Measurements from ENCODE around the gene HTRA1. TPM values are rescaled to one million over a fixed set of nuclear protein-coding genes. Genes with fewer than 3 reads are reported as not detected.

The HTRA1 gene
- total RNA-seq, 1 experiment from 2014 or later = 0.70 TPM

DNA sequence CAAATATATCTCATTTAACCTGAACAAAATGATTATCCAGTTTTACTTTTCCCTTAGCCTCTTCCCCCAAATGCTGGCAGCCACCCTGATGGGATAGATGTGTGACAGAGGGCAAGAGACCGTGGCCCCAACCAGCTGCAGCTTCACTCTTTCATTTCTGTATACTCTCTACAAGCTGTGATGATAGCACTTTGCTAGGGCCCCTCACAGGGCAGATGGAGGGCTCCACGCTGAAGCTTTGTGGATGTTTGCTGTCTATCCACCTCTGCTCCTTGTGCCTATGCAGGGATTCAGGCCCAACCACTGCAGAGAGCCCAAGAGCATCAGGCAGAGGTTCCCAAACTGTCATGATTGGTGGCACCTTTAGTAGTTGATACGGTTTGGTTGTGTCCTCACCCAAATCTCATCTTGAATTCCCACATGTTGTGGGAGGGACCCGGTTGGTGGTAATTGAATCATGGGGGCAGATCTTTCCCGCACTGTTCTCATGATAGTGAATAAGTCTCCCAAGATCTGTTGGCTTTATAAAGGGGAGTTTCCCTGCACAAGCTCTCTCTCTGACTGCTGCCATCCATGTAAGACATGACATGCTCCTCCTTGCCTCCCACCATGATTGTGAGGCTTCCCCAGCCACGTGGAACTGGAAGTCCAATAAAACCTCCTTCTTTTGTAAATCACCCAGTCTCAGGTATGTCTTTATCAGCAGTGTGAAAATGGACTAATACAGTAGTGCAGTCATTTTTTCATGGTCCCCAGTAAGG lies 20.1 kb downstream of the HTRA1 start:
- Mint-ChIP-seq H3K36me3 (ENCODE audit: insufficient read depth, unreplicated experiment) (no peaks in the 10 kb centered on the region), H3K4me1 (ENCODE audit: low read depth, unreplicated experiment) (peaks cover 1% of the 10 kb centered on the region), H3K9me3 (ENCODE audit: unreplicated experiment) (peaks cover 10% of the 10 kb centered on the region), H3K27ac (ENCODE audit: unreplicated experiment) (no peak overlapping the region), H3K27me3 (ENCODE audit: insufficient read depth, unreplicated experiment) (no peaks in the 10 kb centered on the region), H3K4me3 (ENCODE audit: unreplicated experiment) (no peak overlapping the region)
- peaks cover 2% of the 10 kb centered on the region; the same call in 1 of the 2 replicates for H3K4me1 ChIP-seq
- no peaks in the 10 kb centered on the region for H3K36me3 ChIP-seq (ENCODE audit: control insufficient read depth, insufficient read depth, low read length)
- no peak for DNase-seq
- intact Hi-C loops (cut with micrococcal nuclease; ENCODE audit: unreplicated experiment) = no loop called here
- peaks cover 4% of the 10 kb centered on the region; the same call in 1 of the 2 replicates for H3K9me3 ChIP-seq
- TF ChIP-seq CTCF (IDR thresholded peaks at IDR 0.05; ENCODE audit: insufficient read depth in 1 of 2, low read depth in 1 of 2, low read length in 1 of 2, severe bottlenecking in 1 of 2, unreplicated experiment in 1 of 2) = no peak
- H3K4me3 ChIP-seq (ENCODE audit: low read depth, low read length) = no peak overlapping the region
- CTCF ChIA-PET = no interaction called here
- POLR2A ChIA-PET = no interaction called here
- no peaks in the 10 kb centered on the region; the same call in 1 of the 2 replicates for H3K27me3 ChIP-seq (replicated peaks; ENCODE audit: control insufficient read depth, insufficient read depth, low read length)
- BruUV-seq (replicated peaks) = no TSS peak

DNA sequence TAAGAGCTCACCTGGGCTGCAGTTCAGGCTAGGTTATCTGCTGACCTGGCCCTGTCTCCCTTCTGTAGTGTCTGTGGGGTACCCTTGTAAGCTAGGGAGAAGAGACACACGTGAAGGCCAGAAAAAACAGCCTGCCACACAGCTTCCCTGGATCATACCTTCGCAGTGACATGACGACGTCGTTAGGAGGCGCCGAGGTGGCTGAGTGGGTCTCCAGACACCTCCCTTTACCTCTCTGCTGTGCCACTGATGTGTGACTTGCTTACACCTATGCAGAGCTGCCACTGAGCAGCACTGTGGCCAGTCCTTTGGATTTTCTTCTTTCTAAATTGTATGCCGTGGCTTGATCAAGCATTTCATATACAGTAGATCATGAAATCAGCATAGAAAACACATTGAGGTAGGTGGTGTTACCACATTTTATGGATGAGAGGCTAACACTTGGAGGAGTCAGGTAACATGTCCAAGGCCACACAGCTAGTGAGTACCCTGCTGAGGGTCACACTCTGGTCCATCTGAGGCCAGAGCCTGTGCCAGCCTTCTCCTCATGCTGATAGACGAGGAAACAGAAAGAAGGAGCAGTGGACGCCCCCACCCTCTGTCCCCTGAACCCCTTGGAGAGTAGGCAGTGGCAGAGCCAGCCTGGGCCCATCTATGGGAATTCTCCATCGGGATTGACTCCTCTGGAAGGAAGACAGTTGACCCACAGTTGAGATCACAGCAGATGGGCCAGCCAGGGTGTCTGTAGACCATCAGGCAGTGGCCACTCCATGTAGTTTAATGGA lies 23.1 kb downstream of the HTRA1 start:
- Mint-ChIP-seq H3K9me3 (ENCODE audit: unreplicated experiment) (peaks cover 10% of the 10 kb centered on the region), H3K27ac (ENCODE audit: unreplicated experiment) (no peak overlapping the region), H3K27me3 (ENCODE audit: insufficient read depth, unreplicated experiment) (peaks cover 6% of the 10 kb centered on the region), H3K4me1 (ENCODE audit: low read depth, unreplicated experiment) (no peaks in the 10 kb centered on the region), H3K4me3 (ENCODE audit: unreplicated experiment) (no peak overlapping the region), H3K36me3 (ENCODE audit: insufficient read depth, unreplicated experiment) (no peaks in the 10 kb centered on the region)
- CTCF ChIA-PET = no interaction called here
- POLR2A ChIA-PET = no interaction called here
- no peaks in the 10 kb centered on the region; the same call in 1 of the 2 replicates for H3K27me3 ChIP-seq (replicated peaks; ENCODE audit: control insufficient read depth, insufficient read depth, low read length)
- no peak overlapping the region for H3K4me3 ChIP-seq (ENCODE audit: low read depth, low read length)
- H3K9me3 ChIP-seq = peaks cover 4% of the 10 kb centered on the region; the same call in 1 of the 2 replicates
- H3K36me3 ChIP-seq (ENCODE audit: control insufficient read depth, insufficient read depth, low read length) = no peaks in the 10 kb centered on the region
- no peak for DNase-seq
- no peaks in the 10 kb centered on the region for H3K4me1 ChIP-seq
- BruUV-seq (replicated peaks) = no TSS peak
- intact Hi-C loops (cut with micrococcal nuclease; ENCODE audit: unreplicated experiment) = no loop called here
- no peak for TF ChIP-seq CTCF (IDR thresholded peaks at IDR 0.05; ENCODE audit: insufficient read depth in 1 of 2, low read depth in 1 of 2, low read length in 1 of 2, severe bottlenecking in 1 of 2, unreplicated experiment in 1 of 2)

- no peak for DNase-seq
- no peak overlapping the region for H3K27ac Mint-ChIP-seq (ENCODE audit: unreplicated experiment)
- Histone ChIP-seq H3K4me3 (ENCODE audit: low read depth, low read length) (no peak overlapping the region), H3K36me3 (ENCODE audit: control insufficient read depth, insufficient read depth, low read length) (no peaks in the 10 kb centered on the region), H3K27me3 (replicated peaks; ENCODE audit: control insufficient read depth, insufficient read depth, low read length) (no peaks in the 10 kb centered on the region), H3K4me1 (no peaks in the 10 kb centered on the region), H3K9me3 (peaks cover 4% of the 10 kb centered on the region; the same call in 1 of the 2 replicates)
- ChIA-PET CTCF (no interaction called here), POLR2A (no interaction called here)
- H3K9me3 Mint-ChIP-seq (ENCODE audit: unreplicated experiment) = peaks cover 10% of the 10 kb centered on the region
- BruUV-seq (replicated peaks) = no TSS peak
- H3K27me3 Mint-ChIP-seq (ENCODE audit: insufficient read depth, unreplicated experiment) = peaks cover 6% of the 10 kb centered on the region
- no peak for TF ChIP-seq CTCF (IDR thresholded peaks at IDR 0.05; ENCODE audit: insufficient read depth in 1 of 2, low read depth in 1 of 2, low read length in 1 of 2, severe bottlenecking in 1 of 2, unreplicated experiment in 1 of 2)
- no peaks in the 10 kb centered on the region for H3K4me1 Mint-ChIP-seq (ENCODE audit: low read depth, unreplicated experiment)
- intact Hi-C loops (cut with micrococcal nuclease; ENCODE audit: unreplicated experiment) = no loop called here
- no peak overlapping the region for H3K4me3 Mint-ChIP-seq (ENCODE audit: unreplicated experiment)
- no peaks in the 10 kb centered on the region for H3K36me3 Mint-ChIP-seq (ENCODE audit: insufficient read depth, unreplicated experiment)
Observed at GRCh38 chr10:122485670-122486069, 24.3 kb downstream of the HTRA1 start.
